ENCODE results near the gene FNTB.

GRCh38 chr14:65041434-65041915, 54.8 kb downstream of the FNTB start:
- TF ChIP-seq NFE2L1 (CRISPR knock-in tag; IDR thresholded peaks at IDR 0.05): no peak
- TF ChIP-seq FOXK1 (CRISPR knock-in tag; IDR thresholded peaks at IDR 0.05): no peak
- no peak for TF ChIP-seq CTCF (IDR thresholded peaks at IDR 0.05)
- no peak for TF ChIP-seq USF2 (CRISPR knock-in tag; IDR thresholded peaks at IDR 0.05)
